ENCODE data around the gene ABCB11. TPM values are rescaled to one million over a fixed set of nuclear protein-coding genes. Genes with fewer than 3 reads are reported as not detected.

Gene ABCB11
- total RNA-seq, 1 experiment from 2014 or later = 0.12 TPM

GRCh38 chr2:168956392-168956791 is 74.7 kb downstream of the ABCB11 start:
- RAD21 ChIA-PET (ENCODE audit: low non-redundant PET in 1 of 2, low total read pairs in 2 of 2, uncharacterized antibody in 2 of 2, unreplicated experiment in 2 of 2) = no interaction called here
- no TSS peak for BruUV-seq (replicated peaks)
- no peak overlapping the region for H3K4me3 ChIP-seq (replicated peaks in 1 of 2; ENCODE audit: low read depth in 1 of 2, low read length in 2 of 2)
- H3K9me3 ChIP-seq (ENCODE audit: control insufficient read depth in 1 of 2, insufficient read depth in 1 of 2, low read depth in 1 of 2, low read length in 2 of 2) = no peaks in the 10 kb centered on the region
- no peaks in the 10 kb centered on the region for H3K79me2 ChIP-seq (ENCODE audit: insufficient read depth, low read length)
- intact Hi-C loops (cut with micrococcal nuclease) = no loop called here
- ATAC-seq (no peak), DNase-seq (ENCODE audit: low read depth, low spot score) (no peak)
- CTCF ChIA-PET = interaction anchor here (0.9 kb wide), 1 partner anchor 176 kb away, joined by 3 read pairs; no protein-coding TSS in a partner anchor
- H3K9ac ChIP-seq (ENCODE audit: low read length) = no peak overlapping the region
- no peaks in the 10 kb centered on the region for H4K20me1 ChIP-seq (ENCODE audit: insufficient read depth)
- no peak overlapping the region for H3K27ac ChIP-seq (ENCODE audit: low read depth, low read length)
- 0 out of 4 replicates have a peak, but pooled peaks cover 0 to under 1% of the 10 kb centered on the region in 2 experiments for H3K4me1 ChIP-seq (ENCODE audit: control insufficient read depth in 1 of 2, insufficient read depth in 2 of 2, low read length in 2 of 2)
- TF ChIP-seq YY1 (IDR thresholded peaks at IDR 0.05; ENCODE audit: extremely low read depth, insufficient replicate concordance, low read depth, low read length) = no peak
- no peak for TF ChIP-seq CTCF (IDR thresholded peaks at IDR 0.05 in 2 of 3, conservative IDR thresholded peaks at IDR 0.05 in 1 of 3; ENCODE audit: borderline replicate concordance in 1 of 3, insufficient read depth in 1 of 3, low read depth in 2 of 3, low read length in 2 of 3)
- TF ChIP-seq, protein P1, sequence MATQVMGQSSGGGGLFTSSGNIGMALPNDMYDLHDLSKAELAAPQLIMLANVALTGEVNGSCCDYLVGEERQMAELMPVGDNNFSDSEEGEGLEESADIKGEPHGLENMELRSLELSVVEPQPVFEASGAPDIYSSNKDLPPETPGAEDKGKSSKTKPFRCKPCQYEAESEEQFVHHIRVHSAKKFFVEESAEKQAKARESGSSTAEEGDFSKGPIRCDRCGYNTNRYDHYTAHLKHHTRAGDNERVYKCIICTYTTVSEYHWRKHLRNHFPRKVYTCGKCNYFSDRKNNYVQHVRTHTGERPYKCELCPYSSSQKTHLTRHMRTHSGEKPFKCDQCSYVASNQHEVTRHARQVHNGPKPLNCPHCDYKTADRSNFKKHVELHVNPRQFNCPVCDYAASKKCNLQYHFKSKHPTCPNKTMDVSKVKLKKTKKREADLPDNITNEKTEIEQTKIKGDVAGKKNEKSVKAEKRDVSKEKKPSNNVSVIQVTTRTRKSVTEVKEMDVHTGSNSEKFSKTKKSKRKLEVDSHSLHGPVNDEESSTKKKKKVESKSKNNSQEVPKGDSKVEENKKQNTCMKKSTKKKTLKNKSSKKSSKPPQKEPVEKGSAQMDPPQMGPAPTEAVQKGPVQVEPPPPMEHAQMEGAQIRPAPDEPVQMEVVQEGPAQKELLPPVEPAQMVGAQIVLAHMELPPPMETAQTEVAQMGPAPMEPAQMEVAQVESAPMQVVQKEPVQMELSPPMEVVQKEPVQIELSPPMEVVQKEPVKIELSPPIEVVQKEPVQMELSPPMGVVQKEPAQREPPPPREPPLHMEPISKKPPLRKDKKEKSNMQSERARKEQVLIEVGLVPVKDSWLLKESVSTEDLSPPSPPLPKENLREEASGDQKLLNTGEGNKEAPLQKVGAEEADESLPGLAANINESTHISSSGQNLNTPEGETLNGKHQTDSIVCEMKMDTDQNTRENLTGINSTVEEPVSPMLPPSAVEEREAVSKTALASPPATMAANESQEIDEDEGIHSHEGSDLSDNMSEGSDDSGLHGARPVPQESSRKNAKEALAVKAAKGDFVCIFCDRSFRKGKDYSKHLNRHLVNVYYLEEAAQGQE (IDR thresholded peaks at IDR 0.05; ENCODE audit: low read depth) = no peak
- no peak for TF ChIP-seq EZH2 (IDR thresholded peaks at IDR 0.05)
- no peak for TF ChIP-seq EGR1 (IDR thresholded peaks at IDR 0.05; ENCODE audit: low read depth)
- no peak overlapping the region for H2AFZ ChIP-seq (ENCODE audit: low read depth, low read length, poor library complexity, severe bottlenecking)
- POLR2A ChIA-PET = no interaction called here
- H3K27me3 ChIP-seq (ENCODE audit: insufficient read depth, low read length) = no peaks in the 10 kb centered on the region
- H3K36me3 ChIP-seq (ENCODE audit: control insufficient read depth in 1 of 2, insufficient read depth in 2 of 2, low read length in 2 of 2) = no peaks in the 10 kb centered on the region
- H3K9me2 ChIP-seq (ENCODE audit: insufficient read depth) = no peaks in the 10 kb centered on the region
- H3K4me2 ChIP-seq (ENCODE audit: low read length) = no peak overlapping the region

Measured in HCT116 (cell line).